ENCODE measurements around the gene LRP1.

DNA sequence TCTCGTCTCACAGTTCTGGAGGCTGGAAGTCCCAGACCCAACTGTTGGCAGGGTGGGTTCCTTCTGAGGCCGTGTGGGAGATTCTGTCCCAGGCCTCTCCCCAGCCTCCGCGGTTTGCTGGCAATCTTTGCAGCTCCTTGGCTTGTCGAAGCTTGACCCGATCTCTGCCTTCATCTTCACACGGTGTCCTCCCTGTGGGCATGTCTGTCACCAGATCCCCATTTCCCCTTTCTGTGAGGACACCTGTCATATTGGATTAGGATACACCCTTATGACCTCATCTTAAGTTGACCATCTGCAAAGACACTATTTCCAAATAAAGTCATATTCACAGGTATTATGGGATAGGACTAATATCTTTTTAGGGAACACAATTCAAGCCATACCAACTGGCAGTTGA lies 41.7 kb downstream of the LRP1 start:
- TF ChIP-seq, protein P1, sequence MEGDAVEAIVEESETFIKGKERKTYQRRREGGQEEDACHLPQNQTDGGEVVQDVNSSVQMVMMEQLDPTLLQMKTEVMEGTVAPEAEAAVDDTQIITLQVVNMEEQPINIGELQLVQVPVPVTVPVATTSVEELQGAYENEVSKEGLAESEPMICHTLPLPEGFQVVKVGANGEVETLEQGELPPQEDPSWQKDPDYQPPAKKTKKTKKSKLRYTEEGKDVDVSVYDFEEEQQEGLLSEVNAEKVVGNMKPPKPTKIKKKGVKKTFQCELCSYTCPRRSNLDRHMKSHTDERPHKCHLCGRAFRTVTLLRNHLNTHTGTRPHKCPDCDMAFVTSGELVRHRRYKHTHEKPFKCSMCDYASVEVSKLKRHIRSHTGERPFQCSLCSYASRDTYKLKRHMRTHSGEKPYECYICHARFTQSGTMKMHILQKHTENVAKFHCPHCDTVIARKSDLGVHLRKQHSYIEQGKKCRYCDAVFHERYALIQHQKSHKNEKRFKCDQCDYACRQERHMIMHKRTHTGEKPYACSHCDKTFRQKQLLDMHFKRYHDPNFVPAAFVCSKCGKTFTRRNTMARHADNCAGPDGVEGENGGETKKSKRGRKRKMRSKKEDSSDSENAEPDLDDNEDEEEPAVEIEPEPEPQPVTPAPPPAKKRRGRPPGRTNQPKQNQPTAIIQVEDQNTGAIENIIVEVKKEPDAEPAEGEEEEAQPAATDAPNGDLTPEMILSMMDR (conservative IDR thresholded peaks at IDR 0.05; ENCODE audit: low read length) = no peak
- TF ChIP-seq EZH2phosphoT487 (IDR thresholded peaks at IDR 0.05; ENCODE audit: borderline replicate concordance, low read depth, low read length) = no peak
